Frontal cortex (tissue), 4 donors: ENCODE results near the gene TTC1. TPM values are rescaled to one million over a fixed set of nuclear protein-coding genes. Genes with fewer than 3 reads are reported as not detected.
"Not testable (repeated sequence)": the region's sequence is repeated elsewhere in the genome, so short reads cannot be mapped to it uniquely, and the experiment has no call there.

Experiments
- DNase-seq, 2 donors: peaks; one replicate each; pipeline ENCODE4 v3.0.0; 2012; ENCODE audit warnings: low spot score in 2 of 2
- FAIRE-seq: peaks from 2 replicates; lab custom pipeline; 2012; peaks lifted over from hg19 to GRCh38; lab: Jason Lieb, UNC
- total RNA-seq: library from RNA; depleted of rRNA; stranded (reverse); fragments of >200 nt; gene quantifications from one replicate; pipeline ENCODE4 v1.2.3, GENCODE V29; 2014
- donor health status: control.
- donor health status: control.
- donor health status: control.

Gene TTC1
- total RNA-seq, 1 donor from 2014 or later: 48.1 TPM

GRCh38 chr5:159993194-159993593 is 15.7 kb upstream of the TTC1 start:
- no peak for FAIRE-seq
- DNase-seq: no peak

- no peak for FAIRE-seq
- no peak for DNase-seq
Observed at GRCh38 chr5:159995907-159996306, 13.0 kb upstream of the TTC1 start.

- no peak for DNase-seq
- FAIRE-seq: no peak
Observed at GRCh38 chr5:160001457-160001856, 7.5 kb upstream of the TTC1 start.

- FAIRE-seq (no peak), DNase-seq (no peak)
Observed at GRCh38 chr5:160007514-160007913, 1.4 kb upstream of the TTC1 start.

- DNase-seq, FAIRE-seq: not testable (repeated sequence)
Observed at GRCh38 chr5:160008529-160008876, 436 bp upstream of the TTC1 start.

GRCh38 chr5:160009591-160009989 is 651 bp downstream of the TTC1 start:
- FAIRE-seq: no peak
- no peak for DNase-seq

- no peak for DNase-seq
- FAIRE-seq: no peak
Observed at GRCh38 chr5:160011471-160011870, 2.5 kb downstream of the TTC1 start.

- not testable (repeated sequence) for FAIRE-seq, DNase-seq
Observed at GRCh38 chr5:160014197-160014596, 5.3 kb downstream of the TTC1 start.

- no peak for FAIRE-seq
- no peak for DNase-seq
Observed at GRCh38 chr5:160018945-160019625, 10.1 kb downstream of the TTC1 start.

GRCh38 chr5:160020266-160020770 is 11.4 kb downstream of the TTC1 start:
- no peak for FAIRE-seq
- DNase-seq: no peak

- no peak for FAIRE-seq
- DNase-seq: no peak
Observed at GRCh38 chr5:160020964-160021363, 12.0 kb downstream of the TTC1 start.

GRCh38 chr5:160021831-160022446 is 13.0 kb downstream of the TTC1 start:
- FAIRE-seq (peak; percentile 86), DNase-seq (peak; percentile 6 to 32)

- FAIRE-seq (no peak), DNase-seq (no peak)
Observed at GRCh38 chr5:160023007-160023907, 14.3 kb downstream of the TTC1 start.

- DNase-seq (no peak), FAIRE-seq (no peak)
Observed at GRCh38 chr5:160023908-160024630, 15.1 kb downstream of the TTC1 start.

- DNase-seq: no peak
- FAIRE-seq: no peak
Observed at GRCh38 chr5:160029004-160029403, 20.1 kb downstream of the TTC1 start.

- no peak for FAIRE-seq
- no peak for DNase-seq
Observed at GRCh38 chr5:160029540-160030139, 20.7 kb downstream of the TTC1 start.

- DNase-seq: no peak
- no peak for FAIRE-seq
Observed at GRCh38 chr5:160030631-160031377, 21.9 kb downstream of the TTC1 start.

GRCh38 chr5:160033546-160034252 is 24.8 kb downstream of the TTC1 start:
- FAIRE-seq: no peak
- no peak for DNase-seq
